ENCODE results near the gene WWOX. TPM values are rescaled to one million over a fixed set of nuclear protein-coding genes. Genes with fewer than 3 reads are reported as not detected.

Gene WWOX
- total RNA-seq, 1 experiment from 2014 or later = 28.3 TPM

DNA sequence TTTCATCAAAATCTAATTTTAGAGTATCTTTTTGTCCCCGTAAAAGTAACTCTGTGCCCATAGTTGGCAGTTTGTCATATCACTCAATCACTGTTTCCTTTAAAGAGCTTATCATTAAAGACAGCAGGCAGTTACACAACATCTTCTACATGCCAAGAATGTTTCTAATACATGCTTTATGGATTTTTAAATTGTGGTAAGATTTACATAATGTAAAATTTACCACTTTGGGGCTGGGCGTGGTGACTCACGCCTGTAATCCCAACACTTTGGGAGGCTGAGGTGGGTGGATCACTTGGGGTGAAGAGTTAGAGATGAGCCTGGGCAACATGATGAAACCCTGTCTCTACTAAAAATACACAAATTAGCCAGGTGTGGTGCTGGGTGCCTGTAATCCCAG, 687.2 kb downstream of the WWOX start:
- ChIA-PET CTCF (no interaction called here), POLR2A (ENCODE audit: unreplicated experiment) (no interaction called here)
- Histone ChIP-seq H3K79me2 (ENCODE audit: low read length) (no peaks in the 10 kb centered on the region), H3K4me3 (ENCODE audit: low read length) (no peak overlapping the region), H4K20me1 (ENCODE audit: low read length) (no peaks in the 10 kb centered on the region), H3K27ac (ENCODE audit: low read length) (no peak overlapping the region), H3K9me3 (ENCODE audit: low read length) (no peaks in the 10 kb centered on the region), H3K4me2 (ENCODE audit: low read length) (no peak overlapping the region), H3K27me3 (ENCODE audit: low read length) (no peaks in the 10 kb centered on the region), H3K9me2 (replicated peaks; ENCODE audit: low read length) (no peaks in the 10 kb centered on the region), H3K36me3 (ENCODE audit: low read depth, low read length) (no peaks in the 10 kb centered on the region), H3F3A (ENCODE audit: low read length, unreplicated experiment) (no peaks in the 10 kb centered on the region), H3K4me1 (ENCODE audit: insufficient read depth, low read length) (no peaks in the 10 kb centered on the region), H2AFZ (ENCODE audit: low read length) (no peak overlapping the region), H3K9ac (ENCODE audit: low read length) (no peak overlapping the region)
- ATAC-seq = no peak
- intact Hi-C loops (cut with micrococcal nuclease) = no loop called here
- DNase-seq = no peak
- TF ChIP-seq EZH2 (IDR thresholded peaks at IDR 0.05; ENCODE audit: low read length, unreplicated experiment) = no peak
- TF ChIP-seq EZH2phosphoT487 (IDR thresholded peaks at IDR 0.05; ENCODE audit: borderline replicate concordance, low read length) = no peak
- TF ChIP-seq, protein P1, sequence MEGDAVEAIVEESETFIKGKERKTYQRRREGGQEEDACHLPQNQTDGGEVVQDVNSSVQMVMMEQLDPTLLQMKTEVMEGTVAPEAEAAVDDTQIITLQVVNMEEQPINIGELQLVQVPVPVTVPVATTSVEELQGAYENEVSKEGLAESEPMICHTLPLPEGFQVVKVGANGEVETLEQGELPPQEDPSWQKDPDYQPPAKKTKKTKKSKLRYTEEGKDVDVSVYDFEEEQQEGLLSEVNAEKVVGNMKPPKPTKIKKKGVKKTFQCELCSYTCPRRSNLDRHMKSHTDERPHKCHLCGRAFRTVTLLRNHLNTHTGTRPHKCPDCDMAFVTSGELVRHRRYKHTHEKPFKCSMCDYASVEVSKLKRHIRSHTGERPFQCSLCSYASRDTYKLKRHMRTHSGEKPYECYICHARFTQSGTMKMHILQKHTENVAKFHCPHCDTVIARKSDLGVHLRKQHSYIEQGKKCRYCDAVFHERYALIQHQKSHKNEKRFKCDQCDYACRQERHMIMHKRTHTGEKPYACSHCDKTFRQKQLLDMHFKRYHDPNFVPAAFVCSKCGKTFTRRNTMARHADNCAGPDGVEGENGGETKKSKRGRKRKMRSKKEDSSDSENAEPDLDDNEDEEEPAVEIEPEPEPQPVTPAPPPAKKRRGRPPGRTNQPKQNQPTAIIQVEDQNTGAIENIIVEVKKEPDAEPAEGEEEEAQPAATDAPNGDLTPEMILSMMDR (conservative IDR thresholded peaks at IDR 0.05; ENCODE audit: low read depth, low read length) = no peak
- BruUV-seq (replicated peaks) = no TSS peak

DNA sequence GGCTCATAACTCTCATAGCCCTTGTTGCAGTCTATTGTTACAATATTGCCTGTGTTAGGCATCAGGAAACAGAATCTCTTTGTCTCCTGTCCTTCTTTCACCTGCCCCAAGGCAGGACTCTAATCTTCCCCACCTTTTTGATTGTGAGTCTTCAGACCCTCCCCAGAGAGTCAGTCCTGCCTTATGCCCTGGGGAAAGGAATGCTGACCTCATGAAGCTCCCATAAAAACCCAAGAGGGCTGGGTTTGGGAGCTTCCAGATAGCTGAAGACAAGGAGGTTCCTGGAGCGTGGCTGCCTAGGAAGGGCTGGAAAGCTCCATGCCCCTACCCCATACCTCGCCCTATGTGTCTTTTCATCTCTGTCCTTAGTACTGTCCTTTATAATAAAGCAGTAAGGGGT, 688.8 kb downstream of the WWOX start:
- Histone ChIP-seq H3K4me2 (ENCODE audit: low read length) (no peak overlapping the region), H3F3A (ENCODE audit: low read length, unreplicated experiment) (no peaks in the 10 kb centered on the region), H3K27ac (ENCODE audit: low read length) (no peak overlapping the region), H2AFZ (ENCODE audit: low read length) (no peak overlapping the region), H3K9me2 (replicated peaks; ENCODE audit: low read length) (no peaks in the 10 kb centered on the region), H4K20me1 (ENCODE audit: low read length) (no peaks in the 10 kb centered on the region), H3K9me3 (ENCODE audit: low read length) (no peaks in the 10 kb centered on the region), H3K9ac (ENCODE audit: low read length) (no peak overlapping the region), H3K27me3 (ENCODE audit: low read length) (no peaks in the 10 kb centered on the region), H3K36me3 (ENCODE audit: low read depth, low read length) (no peaks in the 10 kb centered on the region), H3K4me3 (ENCODE audit: low read length) (no peak overlapping the region), H3K79me2 (ENCODE audit: low read length) (no peaks in the 10 kb centered on the region), H3K4me1 (ENCODE audit: insufficient read depth, low read length) (no peaks in the 10 kb centered on the region)
- no TSS peak for BruUV-seq (replicated peaks)
- POLR2A ChIA-PET (ENCODE audit: unreplicated experiment) = no interaction called here
- no peak for TF ChIP-seq EZH2 (IDR thresholded peaks at IDR 0.05; ENCODE audit: low read length, unreplicated experiment)
- no peak for TF ChIP-seq EZH2phosphoT487 (IDR thresholded peaks at IDR 0.05; ENCODE audit: borderline replicate concordance, low read length)
- TF ChIP-seq, protein P1 (conservative IDR thresholded peaks at IDR 0.05; ENCODE audit: low read depth, low read length) = no peak
- intact Hi-C loops (cut with micrococcal nuclease) = no loop called here
- CTCF ChIA-PET = no interaction called here
- ATAC-seq (no peak), DNase-seq (no peak)

DNA sequence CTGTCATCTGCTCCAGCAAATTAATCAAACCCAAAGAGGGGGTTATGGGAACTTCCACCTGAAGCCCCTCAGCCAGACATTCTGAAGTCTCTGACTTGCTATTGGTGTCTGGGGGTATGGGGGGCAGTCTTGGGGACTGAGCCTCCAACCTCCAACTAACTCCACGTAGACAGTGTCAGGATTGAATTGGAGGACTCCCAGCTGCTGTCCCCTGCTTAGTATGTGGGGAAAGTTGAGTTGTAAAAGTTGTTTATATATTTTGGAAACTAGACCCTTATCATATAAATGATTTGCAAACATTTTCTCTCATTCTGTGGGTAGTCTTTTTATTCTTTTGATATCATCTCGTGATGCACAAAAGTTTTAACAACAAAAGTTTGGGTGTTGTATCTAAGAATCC, 689.2 kb downstream of the WWOX start:
- H3K4me1 ChIP-seq (ENCODE audit: insufficient read depth, low read length) = no peaks in the 10 kb centered on the region
- H3K4me2 ChIP-seq (ENCODE audit: low read length) = no peak overlapping the region
- no peaks in the 10 kb centered on the region for H3K79me2 ChIP-seq (ENCODE audit: low read length)
- ATAC-seq (no peak), DNase-seq (no peak)
- CTCF ChIA-PET = no interaction called here
- H3K27me3 ChIP-seq (ENCODE audit: low read length) = no peaks in the 10 kb centered on the region
- H3K36me3 ChIP-seq (ENCODE audit: low read depth, low read length) = no peaks in the 10 kb centered on the region
- no peaks in the 10 kb centered on the region for H3K9me2 ChIP-seq (replicated peaks; ENCODE audit: low read length)
- no peaks in the 10 kb centered on the region for H3K9me3 ChIP-seq (ENCODE audit: low read length)
- H3K27ac ChIP-seq (ENCODE audit: low read length) = no peak overlapping the region
- POLR2A ChIA-PET (ENCODE audit: unreplicated experiment) = no interaction called here
- no TSS peak for BruUV-seq (replicated peaks)
- no peak overlapping the region for H3K9ac ChIP-seq (ENCODE audit: low read length)
- no peak overlapping the region for H2AFZ ChIP-seq (ENCODE audit: low read length)
- H3F3A ChIP-seq (ENCODE audit: low read length, unreplicated experiment) = no peaks in the 10 kb centered on the region
- H3K4me3 ChIP-seq (ENCODE audit: low read length) = no peak overlapping the region
- H4K20me1 ChIP-seq (ENCODE audit: low read length) = no peaks in the 10 kb centered on the region
- TF ChIP-seq, protein P1 (conservative IDR thresholded peaks at IDR 0.05; ENCODE audit: low read depth, low read length) = no peak
- TF ChIP-seq EZH2phosphoT487 (IDR thresholded peaks at IDR 0.05; ENCODE audit: borderline replicate concordance, low read length) (no peak), EZH2 (IDR thresholded peaks at IDR 0.05; ENCODE audit: low read length, unreplicated experiment) (no peak)
- intact Hi-C loops (cut with micrococcal nuclease) = no loop called here
